IPS-18c (cell line): ENCODE results near the gene C10orf143.
"Not testable (repeated sequence)": the region's sequence is repeated elsewhere in the genome, so short reads cannot be mapped to it uniquely, and the experiment has no call there.

Source experiments
- H3K4me3 ChIP-seq: 2 replicates; pipeline ENCODE4 v1.7.0; 2013; ENCODE audit warnings: low read depth, mild to moderate bottlenecking, low read length, moderate library complexity; ENCODE audit not compliant: insufficient read depth
- H3K9me3 ChIP-seq: one replicate; pipeline ENCODE4 v1.6.1; 2013; ENCODE audit warnings: mild to moderate bottlenecking, low read length, moderate library complexity; ENCODE audit not compliant: control insufficient read depth, insufficient read depth

Gene C10orf143

GRCh38 chr10:130025811-130026485, 84.7 kb downstream of the C10orf143 start:
- Histone ChIP-seq H3K4me3 (no peak overlapping the region), H3K9me3 (no peaks in the 10 kb centered on the region)

GRCh38 chr10:130025326-130025725, 85.3 kb downstream of the C10orf143 start:
- H3K9me3 ChIP-seq: no peaks in the 10 kb centered on the region
- H3K4me3 ChIP-seq: no peak overlapping the region

GRCh38 chr10:130024779-130025325, 85.8 kb downstream of the C10orf143 start:
- Histone ChIP-seq H3K4me3 (no peak overlapping the region), H3K9me3 (no peaks in the 10 kb centered on the region)

GRCh38 chr10:130024326-130024725, 86.3 kb downstream of the C10orf143 start:
- H3K9me3 ChIP-seq, H3K4me3 ChIP-seq: not testable (repeated sequence)

- no peaks in the 10 kb centered on the region for H3K9me3 ChIP-seq
- no peak overlapping the region for H3K4me3 ChIP-seq
These were observed 87.0 kb downstream of the C10orf143 start for GRCh38 chr10:130023454-130024230.

- no peaks in the 10 kb centered on the region for H3K9me3 ChIP-seq
- H3K4me3 ChIP-seq: no peak overlapping the region
These were observed 87.9 kb downstream of the C10orf143 start for GRCh38 chr10:130022511-130023299.

- Histone ChIP-seq H3K9me3 (no peaks in the 10 kb centered on the region), H3K4me3 (no peak overlapping the region)
These were observed 88.5 kb downstream of the C10orf143 start for GRCh38 chr10:130022086-130022485.

- Histone ChIP-seq H3K4me3 (no peak overlapping the region), H3K9me3 (no peaks in the 10 kb centered on the region)
These were observed 89.2 kb downstream of the C10orf143 start for GRCh38 chr10:130021383-130021950.

- Histone ChIP-seq H3K4me3 (no peak overlapping the region), H3K9me3 (no peaks in the 10 kb centered on the region)
These were observed 89.8 kb downstream of the C10orf143 start for GRCh38 chr10:130020651-130021382.

- Histone ChIP-seq H3K4me3 (no peak overlapping the region), H3K9me3 (no peaks in the 10 kb centered on the region)
These were observed 91.9 kb downstream of the C10orf143 start for GRCh38 chr10:130018730-130019185.

GRCh38 chr10:130018265-130018664, 92.4 kb downstream of the C10orf143 start:
- H3K4me3 ChIP-seq: no peak overlapping the region

GRCh38 chr10:130017631-130018022, 93.0 kb downstream of the C10orf143 start:
- Histone ChIP-seq H3K9me3 (no peaks in the 10 kb centered on the region), H3K4me3 (no peak overlapping the region)

More at GRCh38 chr10:130018265-130018664, 92.4 kb downstream of the C10orf143 start:
- no peaks in the 10 kb centered on the region for H3K9me3 ChIP-seq

- H3K4me3 ChIP-seq: no peak overlapping the region
- no peaks in the 10 kb centered on the region for H3K9me3 ChIP-seq
These were observed 93.5 kb downstream of the C10orf143 start for GRCh38 chr10:130016993-130017630.

GRCh38 chr10:130016095-130016494, 94.5 kb downstream of the C10orf143 start:
- Histone ChIP-seq H3K4me3 (no peak overlapping the region), H3K9me3 (no peaks in the 10 kb centered on the region)

GRCh38 chr10:130015075-130015695, 95.4 kb downstream of the C10orf143 start:
- no peak overlapping the region for H3K4me3 ChIP-seq
- H3K9me3 ChIP-seq: no peaks in the 10 kb centered on the region
